Endothelial cell of umbilical vein (primary cell): Measurements from ENCODE around the gene GSTO2. TPM values are rescaled to one million over a fixed set of nuclear protein-coding genes. Genes with fewer than 3 reads are reported as not detected.

Experiments used
- BruUV-seq: library from RNA; stranded (reverse); fragments of 400-500 nt; replicated peaks from 2 replicates; lab custom pipeline; 2021; lab: Mats Ljungman, UMichigan
- CTCF ChIA-PET: fragments of 300-600, 350-600 bp; sonication (Branson Sonifier 250); formaldehyde crosslinking; loops from one replicate; lab custom pipeline; 2021; ENCODE audit warnings: antibody characterized with exemption, inconsistent platforms; lab: Charles Lee
- POLR2A ChIA-PET: fragments of 300-600, 350-600 bp; sonication (Branson Sonifier 250); formaldehyde crosslinking; loops from one replicate; lab custom pipeline; 2021; ENCODE audit warnings: antibody characterized with exemption, inconsistent platforms; lab: Charles Lee
- DNase-seq: peaks from one replicate; pipeline ENCODE4 v3.0.0-alpha.2; 2011; ENCODE audit warnings: low read depth, low spot score
- FAIRE-seq: peaks from 2 replicates; lab custom pipeline; 2011; peaks lifted over from hg19 to GRCh38; lab: Jason Lieb, UNC
- H2AFZ ChIP-seq: 2 replicates; pipeline ENCODE4 v1.6.0; 2012; ENCODE audit warnings: low read depth, low read length, control low read depth, inconsistent platforms
- H3K27ac ChIP-seq: 2 replicates; pipeline ENCODE4 v1.5.1; 2011; ENCODE audit warnings: low read depth, mild to moderate bottlenecking, control low read depth, low read length, moderate library complexity; ENCODE audit not compliant: insufficient read depth
- H3K27me3 ChIP-seq, 2 experiments: 2 replicates each; pipeline versions ENCODE4 v1.6.0 to v1.6.1; 2011; ENCODE audit warnings: low read length in 2 of 2, mixed read lengths in 1 of 2; ENCODE audit not compliant: control insufficient read depth in 2 of 2, insufficient read depth in 2 of 2
- H3K36me3 ChIP-seq, 2 experiments: 2 replicates in 1 of 2; 3 replicates in 1 of 2; pipeline ENCODE4 v1.5.1; 2011; ENCODE audit warnings: low read length in 2 of 2, mild to moderate bottlenecking in 1 of 2, moderate library complexity in 1 of 2; ENCODE audit not compliant: control insufficient read depth in 2 of 2, insufficient read depth in 2 of 2; ENCODE audit errors: extremely low read depth in 1 of 2
- H3K4me1 ChIP-seq: 3 replicates; pipeline ENCODE4 v1.5.1; 2011; ENCODE audit warnings: mild to moderate bottlenecking, low read length; ENCODE audit not compliant: control insufficient read depth, insufficient read depth; ENCODE audit errors: extremely low read depth
- H3K4me2 ChIP-seq: 2 replicates; pipeline ENCODE4 v1.6.1; 2011; ENCODE audit warnings: low read length, control low read depth, mixed read lengths; ENCODE audit not compliant: insufficient read depth
- H3K4me3 ChIP-seq, 3 experiments: fragments of 200-600 bp in 1 of 3; sonication (generic), shearing (Covaris generic) in 1 of 3; replicated peaks in 1 of 3; 2 replicates each; pipeline ENCODE4 v1.5.1; 2011 to 2016; ENCODE audit warnings: control low read depth in 3 of 3, low read length in 3 of 3, mild to moderate bottlenecking in 2 of 3, inconsistent platforms in 1 of 3, low read depth in 1 of 3, moderate library complexity in 1 of 3; ENCODE audit not compliant: insufficient read depth in 1 of 3
- H3K79me2 ChIP-seq: 2 replicates; pipeline ENCODE4 v1.6.0; 2012; ENCODE audit warnings: low read length, inconsistent platforms; ENCODE audit not compliant: control insufficient read depth, insufficient read depth
- H3K9ac ChIP-seq: replicated peaks from 2 replicates; pipeline ENCODE3; 2011; ENCODE audit warnings: low read length, control low read depth; ENCODE audit not compliant: insufficient read depth; ENCODE audit errors: extremely low read depth
- H3K9me1 ChIP-seq: replicated peaks from 3 replicates; pipeline ENCODE4 v1.6.0; 2011; ENCODE audit warnings: mild to moderate bottlenecking, low read length; ENCODE audit not compliant: control insufficient read depth, insufficient read depth; ENCODE audit errors: extremely low read depth
- H3K9me3 ChIP-seq: replicated peaks from 2 replicates; pipeline ENCODE4 v1.5.1; 2012; ENCODE audit warnings: low read length, inconsistent platforms; ENCODE audit not compliant: control insufficient read depth, insufficient read depth
- H4K20me1 ChIP-seq: replicated peaks from 2 replicates; pipeline ENCODE3; 2011; ENCODE audit warnings: mild to moderate bottlenecking, low read length; ENCODE audit not compliant: control insufficient read depth, insufficient read depth; ENCODE audit errors: extremely low read depth
- CTCF ChIP-seq, 2 donors: IDR thresholded peaks; 1 replicate in 1 of 2; 2 replicates in 1 of 2; pipeline ENCODE4 v1.5.1; 2011; ENCODE audit warnings: low read length in 2 of 2, mild to moderate bottlenecking in 2 of 2, moderate library complexity in 2 of 2, control low read depth in 1 of 2, inconsistent platforms in 1 of 2, low read depth in 1 of 2; ENCODE audit not compliant: insufficient read depth in 1 of 2; ENCODE audit errors: extremely low read depth in 1 of 2
- MAX ChIP-seq: IDR thresholded peaks from 2 replicates; pipeline ENCODE4 v1.6.1; 2011; ENCODE audit not compliant: insufficient read depth, insufficient read length
- dilution Hi-C: fragments of 300-500 bp; cut with MboI; formaldehyde crosslinking; loops from one replicate; pipeline ENCODE4 v1.15.0; 2019; ENCODE audit warnings: low sequenced_read_pairs; ENCODE audit not compliant: extremely low pct_ligation_motif_present
- intact Hi-C: fragments of 100-400 bp; cut with micrococcal nuclease; formaldehyde crosslinking; loops from one replicate; pipeline ENCODE4 v1.10.0; 2022
- polyA plus RNA-seq, 4 experiments: library from polyadenylated mRNA; depleted of rRNA in 3 of 4; stranded (reverse) in 3 of 4; unstranded in 1 of 4; fragments of >200 nt; gene quantifications; 2 replicates each; pipeline versions ENCODE4 v1.2.1 to v1.2.3, GENCODE V29; 2011 to 2012; ENCODE audit warnings: missing spikeins in 1 of 4
- total RNA-seq: library from RNA; stranded (reverse); gene quantifications from 2 replicates; pipeline ENCODE4 v1.2.3, GENCODE V29; 2021

Gene GSTO2
- total and polyA plus RNA-seq, 2 donors (not counting 3 experiments of a cell fraction or from before 2014, with no cell fraction given) = 0.84 to 1.4 TPM

- H4K20me1 ChIP-seq = no peaks in the 10 kb centered on the region
- CTCF ChIA-PET = interaction anchor here (1.5 to 6.0 kb wide), 5 partner anchors 11 to 75 kb away, joined by 5 to 136 read pairs (median 79); partner anchors contain the start of gene ITPRIP
- H3K36me3 ChIP-seq = no peaks in the 10 kb centered on the region
Observed at GRCh38 chr10:104349623-104350126, 80.7 kb downstream of the GSTO2 start.

More at GRCh38 chr10:104349623-104350126, 80.7 kb downstream of the GSTO2 start:
- Histone ChIP-seq H3K27ac (no peak overlapping the region), H3K4me3 (no peak overlapping the region), H3K9me1 (no peaks in the 10 kb centered on the region), H3K9ac (no peak overlapping the region), H3K27me3 (no peaks in the 10 kb centered on the region), H2AFZ (peak overlapping the region; percentile 52), H3K4me1 (peaks cover 13% of the 10 kb centered on the region), H3K79me2 (no peaks in the 10 kb centered on the region), H3K4me2 (peak overlapping the region; percentile 13), H3K9me3 (no peaks in the 10 kb centered on the region)
- dilution Hi-C loops = no loop called here
- intact Hi-C loops = loop anchor here (1.0 kb wide), 5 partner anchors 10 to 304 kb away; no protein-coding TSS in a partner anchor
- FAIRE-seq (peak; percentile 48), DNase-seq (peak; percentile 55)
- no TSS peak for BruUV-seq
- TF ChIP-seq MAX (no peak), CTCF (IDR thresholded peaks at IDR 0.05; ENCODE audit: extremely low read depth in 1 of 2, insufficient read depth in 1 of 2, low read depth in 1 of 2, low read length in 2 of 2) (no peak)
- POLR2A ChIA-PET = no interaction called here
